Glomerular visceral epithelial cell (primary cell): ENCODE results near the gene TMIE.

Experiments
- DNase-seq: peaks from one replicate; pipeline ENCODE4 v3.0.0-alpha.2; 2016; ENCODE audit errors: extremely low spot score

TMIE gene, protein sequence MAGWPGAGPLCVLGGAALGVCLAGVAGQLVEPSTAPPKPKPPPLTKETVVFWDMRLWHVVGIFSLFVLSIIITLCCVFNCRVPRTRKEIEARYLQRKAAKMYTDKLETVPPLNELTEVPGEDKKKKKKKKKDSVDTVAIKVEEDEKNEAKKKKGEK

DNA sequence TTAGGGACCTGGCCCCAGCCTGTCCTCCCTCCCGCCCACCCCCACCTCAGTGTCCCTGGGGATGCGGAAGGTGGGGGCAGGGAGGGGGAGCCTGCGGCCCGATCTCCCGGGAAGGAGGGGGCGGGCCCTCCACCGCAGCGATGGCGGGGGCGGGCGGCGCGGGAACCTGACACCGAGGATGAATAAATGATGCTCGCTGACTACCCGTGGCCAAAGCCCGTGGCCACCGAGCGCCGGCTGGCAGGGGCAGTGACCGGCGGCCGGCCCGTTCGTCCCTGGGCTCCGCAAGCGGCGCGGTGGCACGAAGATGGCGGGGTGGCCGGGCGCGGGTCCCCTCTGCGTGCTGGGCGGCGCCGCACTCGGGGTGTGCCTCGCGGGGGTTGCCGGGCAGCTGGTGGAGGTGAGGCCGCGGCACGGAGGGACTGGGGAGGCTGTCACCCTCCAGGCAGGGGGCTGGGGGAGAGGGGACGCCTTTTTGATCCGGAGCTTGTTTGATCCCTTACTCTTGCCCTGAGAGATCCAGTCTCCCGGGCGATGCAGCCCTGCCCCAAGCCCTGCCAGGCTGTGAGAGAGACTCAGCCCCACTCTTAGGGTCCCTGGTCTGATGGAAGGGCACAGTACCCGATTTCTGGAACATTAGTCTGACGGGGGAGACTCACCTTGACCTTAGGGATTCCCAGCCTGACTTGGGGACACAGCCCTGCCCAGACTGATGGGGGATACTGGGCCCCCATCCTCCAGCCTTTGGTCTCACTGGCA lies at the start of gene TMIE:
Gene TMIE (plus strand): TSS at position 212 of the 759 bp plus-strand sequence. CDS start 96 bp downstream, at position 308.
- no peak for DNase-seq

DNA sequence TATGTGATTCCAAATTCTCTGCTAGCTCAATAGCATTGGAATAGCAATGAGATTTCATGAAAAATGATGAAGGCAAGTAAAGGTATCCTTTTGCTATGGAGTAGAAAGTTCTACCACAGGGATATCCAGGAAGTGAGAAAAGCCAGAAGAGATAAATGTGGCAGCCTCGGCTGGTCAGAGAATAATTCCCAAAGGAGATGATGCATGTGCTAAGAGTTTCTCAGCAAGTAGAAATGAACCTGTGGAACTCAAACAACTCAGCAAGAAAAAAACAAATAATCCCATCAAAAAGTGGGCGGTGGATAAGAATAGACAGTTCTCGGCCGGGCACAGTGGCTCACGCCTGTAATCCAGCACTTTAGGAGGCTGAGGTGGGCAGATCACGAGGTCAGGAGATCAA lies 45.9 kb upstream of the TMIE start:
- DNase-seq, result no peak

DNA sequence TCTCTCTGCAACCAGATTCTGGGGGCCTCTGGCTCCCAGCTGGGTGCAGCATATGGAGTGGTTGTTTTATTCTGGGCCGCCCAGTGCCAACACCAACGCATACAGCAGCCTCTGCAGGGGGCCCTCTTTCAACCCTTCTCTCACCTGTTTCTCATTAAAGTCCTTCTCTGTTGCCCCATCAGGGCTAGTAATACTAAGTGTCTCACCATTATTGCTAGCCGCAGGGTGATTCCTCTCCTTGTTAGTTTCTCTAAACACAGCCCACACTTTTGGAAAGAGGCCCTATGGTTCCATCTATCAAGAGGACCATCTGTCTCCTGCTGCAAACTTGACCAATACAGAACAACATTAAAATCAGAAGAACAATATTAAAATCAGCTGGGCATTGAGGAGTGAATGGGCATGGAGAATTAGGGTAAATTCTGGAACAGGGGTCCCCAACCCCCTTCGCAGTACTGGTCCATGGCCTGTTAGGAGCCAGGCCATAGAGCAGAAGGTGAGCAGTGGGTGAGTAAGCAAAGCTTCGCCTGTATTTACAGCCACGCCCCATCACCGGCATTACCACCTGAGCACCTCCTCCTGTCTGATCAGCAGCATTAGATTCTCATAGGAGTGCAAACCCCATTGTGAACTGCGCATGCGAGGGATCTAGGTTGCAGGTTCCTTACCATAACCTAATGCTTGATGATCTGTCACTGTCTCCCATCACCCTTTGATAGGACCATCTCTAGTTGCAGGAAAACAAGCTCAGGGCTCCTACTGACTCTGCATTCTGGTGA lies 44.2 kb upstream of the TMIE start:
- no peak for DNase-seq

DNA sequence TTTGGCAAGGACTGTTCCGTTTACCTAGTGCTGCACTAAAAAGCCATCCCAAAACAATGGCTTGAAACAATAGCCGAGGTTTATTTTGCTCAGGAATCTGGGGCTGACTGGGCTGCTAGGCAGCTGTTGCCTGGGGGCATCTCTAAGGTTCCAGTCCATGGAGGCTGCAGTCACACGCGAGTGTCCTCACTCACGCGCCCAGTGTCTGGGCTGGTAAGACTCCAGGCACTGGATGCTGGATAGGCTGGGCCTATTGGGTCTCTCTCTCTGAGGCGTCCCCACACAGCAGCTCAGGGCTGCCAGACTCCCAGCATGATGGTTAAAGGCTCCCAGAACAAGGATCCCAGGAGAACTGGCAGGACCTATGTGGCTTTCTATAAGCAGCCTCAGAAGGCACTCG lies 41.9 kb upstream of the TMIE start:
- no peak for DNase-seq

DNA sequence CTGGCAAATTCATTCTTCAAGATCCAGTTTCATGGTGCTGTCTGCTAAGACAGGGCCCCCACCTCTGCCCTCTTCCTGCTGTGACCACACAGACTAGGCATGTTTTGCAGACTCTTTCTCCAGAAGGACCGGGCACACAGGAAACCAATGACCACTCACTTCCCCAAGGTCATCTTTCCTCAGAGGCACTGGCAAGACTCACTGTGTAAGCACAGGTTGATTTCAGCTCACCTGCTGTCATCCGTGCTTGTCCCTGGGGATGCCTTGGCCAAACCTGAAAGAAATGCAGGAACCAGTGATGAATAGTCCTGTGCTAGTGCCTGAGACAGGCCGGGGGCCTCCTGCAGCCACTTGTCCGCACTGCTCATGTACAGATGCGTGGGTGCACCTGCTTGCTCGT lies 41.2 kb upstream of the TMIE start:
- no peak for DNase-seq

DNA sequence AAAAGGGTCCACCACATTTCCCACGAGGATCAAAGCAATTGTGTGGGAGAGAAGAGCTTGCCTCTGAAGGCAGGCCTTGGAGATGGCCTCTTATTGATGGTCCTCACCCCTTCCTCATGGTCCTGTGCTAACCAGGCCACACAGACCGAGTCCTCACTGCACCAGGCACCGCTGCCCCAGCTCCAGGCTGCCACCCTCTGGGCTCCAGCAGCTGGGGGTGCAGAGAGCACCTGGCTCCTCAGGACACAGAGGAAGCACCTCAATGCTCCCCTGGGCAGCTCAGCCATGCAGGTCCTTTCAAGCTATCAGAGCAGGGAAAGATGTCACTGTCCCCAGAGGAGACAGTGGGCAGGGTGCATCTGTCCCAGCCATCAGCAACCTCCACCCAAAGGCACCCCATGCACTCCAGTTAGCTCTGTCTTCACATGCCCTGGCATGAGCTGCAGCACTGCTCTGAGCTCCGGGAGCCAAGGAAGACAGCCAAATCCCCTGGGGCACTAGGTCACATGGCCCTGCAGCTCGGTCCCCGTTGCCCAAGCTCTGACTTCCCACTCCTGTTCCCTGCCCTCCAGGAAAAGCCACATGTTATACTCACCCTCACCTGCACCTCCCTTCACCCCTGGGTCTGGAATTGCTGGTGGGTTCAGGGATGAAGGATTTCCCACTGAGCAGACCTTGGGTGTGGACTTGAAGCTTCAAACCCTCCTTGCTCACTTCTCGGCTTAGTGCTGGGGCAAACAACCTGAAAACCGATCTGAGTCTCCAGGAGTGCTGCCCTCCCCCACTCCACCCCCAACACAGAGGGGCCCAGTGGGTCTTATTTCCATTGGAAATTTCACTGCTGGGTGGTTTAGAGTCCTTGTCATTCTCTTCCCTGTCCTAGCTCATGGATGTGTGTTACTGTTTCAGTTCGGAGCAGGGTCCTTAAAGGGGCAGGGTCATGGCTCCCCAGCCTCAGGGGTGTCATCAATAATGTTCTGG lies 40.4 kb upstream of the TMIE start:
- no peak for DNase-seq

DNA sequence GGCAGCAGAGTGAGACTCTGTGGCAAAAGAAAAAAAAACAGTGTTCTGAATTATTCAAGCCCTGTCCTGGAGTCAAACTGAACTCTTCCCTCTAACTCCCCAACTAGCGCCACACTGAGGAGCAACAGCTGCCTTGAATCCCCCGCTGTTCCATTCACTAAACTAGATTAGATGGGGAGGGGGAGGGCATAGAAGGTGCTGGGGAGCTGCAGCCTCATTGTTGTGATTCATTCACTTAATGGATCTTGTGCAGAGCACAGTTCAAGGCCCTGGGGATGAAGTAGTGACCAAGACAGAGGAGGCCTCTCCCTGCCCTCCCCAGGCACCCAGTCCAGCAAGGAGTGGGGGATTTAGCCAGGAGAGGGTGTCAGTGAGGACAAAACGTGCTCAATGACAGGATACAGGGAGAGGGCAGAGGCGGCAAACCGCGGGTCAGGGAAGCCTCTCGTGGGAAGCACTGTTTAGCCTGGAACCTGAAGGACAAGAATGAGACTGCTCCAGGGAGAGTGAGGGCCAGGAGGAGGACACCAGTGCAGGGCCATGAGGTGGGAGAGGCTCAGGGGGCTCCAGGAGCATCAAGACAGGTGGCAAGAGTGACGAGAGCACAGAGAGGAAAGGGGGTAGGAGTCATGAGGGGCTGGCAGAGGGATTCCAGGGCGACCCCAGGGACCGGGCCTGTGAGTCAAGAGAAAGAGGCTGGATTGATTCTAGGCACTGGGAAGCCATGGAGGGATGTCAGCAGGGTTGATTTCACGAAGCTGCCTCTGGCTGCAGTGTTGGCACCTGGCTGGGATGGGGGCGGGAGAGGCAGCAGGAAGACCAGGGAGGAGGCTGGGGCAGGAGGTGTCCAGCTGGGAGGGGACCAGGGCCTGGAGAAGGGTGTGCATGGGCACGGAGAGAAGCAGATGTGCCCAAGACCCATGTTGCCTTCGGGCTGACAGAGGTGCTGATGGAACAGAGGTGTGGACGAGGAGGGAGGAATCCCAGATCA lies 39.1 kb upstream of the TMIE start:
- DNase-seq, result no peak

DNA sequence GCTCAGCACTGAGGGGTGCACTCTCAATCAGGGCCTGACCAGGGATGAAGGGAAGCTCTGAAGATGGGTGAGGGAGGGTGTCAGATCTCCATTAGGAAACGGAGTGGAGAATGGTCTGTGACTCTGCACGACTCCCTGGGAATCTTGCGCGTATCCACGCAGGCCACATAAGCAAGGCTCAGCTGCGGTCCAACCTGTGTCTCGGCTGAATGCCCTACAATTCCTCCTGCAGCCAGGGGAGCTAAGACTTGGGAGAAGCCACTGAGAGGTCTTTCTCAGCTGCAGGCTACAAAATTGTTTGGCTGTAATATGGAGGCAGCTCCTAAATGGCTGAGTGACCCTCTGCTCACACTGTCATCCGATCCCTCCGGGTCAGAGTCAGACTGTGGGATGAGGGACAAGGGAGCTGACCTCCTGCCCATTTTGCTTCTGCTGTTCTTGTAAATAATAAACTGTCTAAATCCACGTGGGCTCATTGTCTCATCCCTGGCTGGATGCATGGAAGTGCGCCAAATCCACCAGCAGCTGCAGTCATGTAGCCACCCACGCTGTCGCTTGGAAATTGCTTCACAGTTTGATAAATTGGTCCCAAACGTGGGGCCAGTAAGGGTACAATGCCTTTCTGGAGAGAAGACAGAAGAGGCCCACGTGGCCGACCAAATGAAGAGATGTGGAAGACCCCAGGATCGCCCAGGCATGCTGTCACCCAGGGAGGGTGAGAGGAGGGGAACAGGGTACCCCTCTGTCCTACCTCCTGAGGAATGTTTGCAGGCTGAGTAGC lies 38.2 kb upstream of the TMIE start:
- peak; percentile 17 for DNase-seq

DNA sequence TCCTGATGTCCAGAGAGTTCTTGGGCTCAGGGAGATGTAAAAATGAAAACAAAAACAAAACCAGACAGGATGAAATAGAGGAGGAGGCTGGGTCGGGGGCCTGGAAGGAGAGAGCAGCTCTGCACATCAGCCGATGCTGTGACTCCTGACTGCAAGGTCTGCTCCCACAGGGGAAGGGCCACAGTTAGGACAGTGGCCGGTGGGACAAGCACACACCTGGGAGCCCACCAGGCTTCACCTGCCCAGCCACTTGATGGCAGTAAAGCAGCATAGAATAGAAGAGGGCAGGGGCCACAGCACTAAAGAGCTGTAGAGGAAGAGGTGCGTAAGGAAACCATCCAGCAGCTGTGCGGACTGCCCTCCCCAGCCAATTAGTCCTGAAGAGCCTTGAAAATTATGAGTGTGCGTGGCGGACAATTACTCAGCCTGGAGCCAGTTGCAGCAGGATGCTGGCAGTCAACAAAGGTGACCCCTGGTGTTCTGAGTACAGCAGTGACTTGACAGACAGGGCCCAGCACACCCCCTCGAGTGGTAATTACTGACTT lies 37.5 kb upstream of the TMIE start:
- no peak for DNase-seq

DNA sequence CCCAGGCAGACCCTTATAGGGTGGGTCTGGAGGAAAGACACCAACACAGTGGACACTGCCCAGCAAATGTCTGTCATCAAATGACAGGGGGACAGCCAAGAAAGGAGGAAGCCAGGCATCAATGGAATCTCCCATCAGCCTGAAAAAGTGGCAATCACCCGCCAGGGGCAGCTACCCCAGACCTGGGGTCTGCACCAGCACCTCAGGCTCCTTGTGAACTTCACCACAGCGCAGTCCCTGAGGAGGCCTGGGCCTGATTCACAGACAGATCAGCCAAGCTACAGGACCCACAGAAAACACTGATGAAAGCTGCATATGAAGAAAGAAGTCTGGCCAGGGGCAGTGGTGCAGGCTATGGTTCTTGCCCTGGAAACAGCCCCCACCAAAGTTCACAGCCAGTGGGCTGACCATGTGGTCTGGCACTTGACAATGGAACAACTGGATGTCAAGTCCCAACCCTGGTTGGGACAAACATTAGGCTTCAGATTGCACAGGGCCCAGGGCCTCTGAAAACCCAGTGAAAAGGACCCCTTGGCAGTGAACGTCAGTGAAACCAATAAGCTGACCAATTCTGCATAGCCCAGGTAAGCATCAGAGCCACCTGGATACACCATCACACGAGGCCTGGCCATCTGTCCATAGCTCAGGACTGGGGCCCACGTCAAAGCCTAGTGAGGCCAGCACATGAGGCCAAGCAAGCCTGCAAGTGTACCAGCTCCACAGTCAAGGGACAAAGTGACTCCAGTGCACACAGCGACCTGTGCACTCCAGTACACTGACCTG lies 36.8 kb upstream of the TMIE start:
- DNase-seq, result no peak

DNA sequence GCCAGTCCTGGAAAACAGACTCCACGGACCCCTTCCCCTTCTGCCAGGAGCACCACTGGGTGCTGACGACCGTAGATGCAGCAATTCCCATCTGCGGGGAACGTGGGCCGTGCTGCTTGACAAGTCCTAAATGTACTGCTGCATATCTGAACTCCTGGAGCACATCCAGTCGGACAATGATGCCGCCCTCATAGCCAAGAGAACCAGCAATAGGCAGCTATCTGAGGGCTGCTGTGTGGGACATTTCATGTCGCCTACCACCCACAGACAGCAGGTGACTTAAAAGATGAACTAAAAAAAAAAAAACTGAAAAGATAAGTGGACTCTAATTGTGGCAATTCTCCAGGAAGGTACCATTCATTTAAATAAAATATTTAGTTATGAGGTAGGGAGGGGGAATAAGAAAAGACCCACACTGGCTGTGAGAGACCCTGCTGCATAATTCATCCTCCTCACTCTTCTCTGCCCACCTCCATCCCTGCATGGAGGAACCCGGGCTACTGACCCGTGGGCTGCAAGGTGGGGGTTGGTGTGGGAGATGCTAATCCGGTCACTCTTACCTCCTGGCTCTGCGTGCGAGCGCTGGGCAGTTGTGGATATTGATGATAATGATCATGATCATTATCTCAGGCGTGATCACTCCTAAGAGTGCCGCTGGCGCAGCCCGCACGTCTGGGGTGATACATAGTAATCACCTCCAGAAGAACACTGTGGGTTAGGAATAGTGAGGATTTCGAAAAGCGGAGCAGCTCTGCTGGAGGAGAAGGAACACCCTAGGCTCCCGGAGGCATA lies 36.0 kb upstream of the TMIE start:
- DNase-seq, result no peak

DNA sequence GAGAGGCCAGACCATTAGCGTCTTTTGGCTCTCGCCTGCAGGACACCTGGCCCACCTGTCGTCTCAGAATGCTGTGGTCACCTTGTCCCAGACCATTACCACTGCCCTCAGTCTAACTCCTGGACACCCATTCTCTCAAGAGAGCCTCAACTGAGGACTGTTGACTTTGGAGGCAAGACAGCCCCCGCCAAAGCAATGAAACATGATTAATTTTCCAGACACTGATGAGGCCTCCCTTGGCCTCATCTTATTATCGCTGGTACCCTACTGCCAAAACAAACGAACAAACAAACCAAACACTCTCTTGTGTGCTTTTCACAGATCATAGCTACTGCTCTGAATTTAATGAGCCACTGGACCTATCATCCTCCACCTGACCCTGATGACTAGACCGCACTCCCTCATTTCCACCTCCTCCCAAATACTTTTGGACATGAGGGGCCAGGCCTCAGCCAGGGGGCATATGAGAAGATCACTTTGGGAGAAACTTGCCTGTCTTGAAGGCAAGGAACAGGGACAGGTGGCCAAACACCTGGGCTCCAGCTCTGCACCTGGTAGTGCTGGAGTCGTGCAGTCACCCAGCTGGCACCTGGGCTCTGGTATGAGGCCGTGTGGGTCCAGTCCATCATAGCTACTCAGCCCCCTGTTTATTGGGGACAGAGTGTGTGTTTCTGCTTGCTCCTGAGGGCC lies 35.3 kb upstream of the TMIE start:
- DNase-seq, result no peak

DNA sequence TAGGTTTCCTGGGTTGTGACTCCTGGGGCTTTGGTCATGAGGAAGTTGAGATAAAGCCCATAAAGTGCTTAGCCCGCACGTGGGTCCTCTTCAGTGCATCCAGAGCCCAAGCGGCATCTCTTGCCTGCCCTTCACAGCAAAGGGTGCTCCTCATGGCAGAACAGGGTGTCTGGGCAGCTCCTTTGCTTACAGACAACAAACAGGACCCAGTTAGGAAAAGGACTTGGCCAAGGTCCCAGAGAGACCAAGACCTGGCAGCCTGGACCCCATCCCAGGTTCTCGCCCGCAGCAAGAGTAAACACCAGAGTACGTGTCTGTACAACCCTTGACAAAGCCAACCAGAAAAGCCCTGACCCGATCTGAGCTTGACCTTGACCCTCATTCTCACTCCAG lies 34.7 kb upstream of the TMIE start:
- no peak for DNase-seq

DNA sequence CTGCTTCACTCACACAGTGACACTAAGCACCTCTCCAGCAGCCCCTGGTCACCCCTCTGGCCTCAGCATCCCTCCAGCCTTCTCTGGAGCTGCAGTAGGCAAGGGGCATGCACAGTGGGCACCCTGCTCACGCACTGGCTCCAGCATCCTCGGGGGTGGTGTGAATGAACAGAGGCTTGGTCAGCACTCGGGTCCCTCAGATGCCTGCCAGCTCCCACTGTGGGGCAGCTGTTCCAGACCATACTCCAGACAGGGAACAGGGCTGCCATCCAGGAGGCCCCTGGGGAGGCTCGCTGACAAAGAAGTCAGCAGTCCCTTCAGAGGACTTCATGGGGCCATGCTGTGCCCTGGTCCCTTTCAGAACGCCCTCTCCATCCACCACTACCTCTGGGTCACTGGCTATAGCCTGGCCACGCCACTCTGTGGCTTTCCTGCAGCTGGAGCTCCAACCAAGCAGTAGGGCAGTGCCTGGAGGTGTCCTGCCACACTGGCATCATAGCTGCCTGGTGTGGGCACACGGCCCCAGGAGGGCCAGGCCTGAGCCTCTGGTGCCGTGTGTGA lies 34.1 kb upstream of the TMIE start:
- no peak for DNase-seq

DNA sequence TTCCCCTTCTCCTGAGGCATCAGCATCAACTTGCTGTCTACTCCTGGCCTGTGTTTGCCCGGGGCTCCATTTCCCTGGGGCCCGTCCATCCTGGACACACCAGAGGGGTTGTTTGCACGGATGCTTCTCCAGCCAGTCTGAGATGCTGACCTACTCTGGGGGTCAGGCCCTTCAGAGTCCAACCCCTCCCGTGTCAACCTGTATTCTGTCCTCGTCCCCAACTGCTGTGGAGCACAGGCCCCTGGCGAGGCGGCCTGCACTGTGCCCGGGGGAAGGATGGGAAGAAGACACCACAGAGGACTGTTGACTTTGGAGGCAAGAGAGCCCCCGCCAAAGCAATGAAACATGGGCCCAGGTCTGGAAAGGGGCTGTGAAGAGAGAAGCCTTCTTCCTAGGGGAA lies 33.5 kb upstream of the TMIE start:
- DNase-seq, result no peak

DNA sequence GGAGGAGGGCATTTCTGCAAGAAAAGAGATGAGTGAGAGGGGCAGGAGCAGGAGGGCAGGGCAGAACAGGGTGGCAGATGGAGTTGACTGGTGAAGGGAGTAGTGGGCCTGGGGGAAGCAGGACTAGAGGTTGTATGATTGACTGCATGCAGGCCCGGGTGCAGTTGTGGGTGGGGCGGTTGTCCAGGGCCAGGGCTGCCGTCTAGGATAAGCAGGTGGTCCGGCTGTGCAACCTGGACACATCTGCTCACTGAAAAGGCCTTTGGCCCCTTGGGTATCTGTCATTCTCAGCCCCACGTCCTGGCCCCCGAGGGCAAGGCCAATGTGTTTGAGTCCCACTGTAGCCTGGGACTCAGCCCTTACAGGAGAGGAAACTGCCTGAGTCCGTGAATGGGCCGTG lies 33.1 kb upstream of the TMIE start:
- no peak for DNase-seq

DNA sequence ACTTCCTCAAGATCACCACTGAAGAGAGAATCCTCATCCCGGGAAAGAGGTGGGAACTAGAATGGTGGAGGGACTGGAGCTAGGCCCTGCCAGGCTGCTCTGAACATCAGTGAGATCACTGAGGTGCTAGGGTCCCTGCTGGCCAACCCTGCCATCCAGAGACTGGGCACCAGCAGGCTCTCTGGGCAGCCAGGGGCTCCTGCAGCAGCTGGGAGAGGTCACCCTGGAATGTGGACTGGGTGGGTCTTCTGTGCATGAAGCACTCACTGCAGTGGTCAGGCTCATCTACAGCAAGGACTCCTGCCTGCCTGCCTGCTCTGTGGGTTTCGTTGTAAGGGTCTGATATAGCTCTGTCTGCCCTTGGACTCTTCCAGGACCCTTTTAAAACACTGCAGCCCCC lies 32.6 kb upstream of the TMIE start:
- DNase-seq, result no peak
